DND-41 (cell line): ENCODE results near the gene NFATC2.

ENCODE experiments used
- ATAC-seq: fragments of 200-7000 bp; cut with Tn5 transposase; 3 replicates; pipeline ENCODE4 v1.9.1; 2021; ENCODE audit warnings: low read depth; ENCODE audit not compliant: insufficient read depth
- DNase-seq: peaks from one replicate; pipeline ENCODE4 v3.0.0-alpha.2; 2020
- H2AFZ ChIP-seq: 2 replicates; pipeline ENCODE4 v1.6.0; 2012; ENCODE audit warnings: low read depth, low read length
- H3K27ac ChIP-seq: 2 replicates; pipeline ENCODE4 v1.5.1; 2012; ENCODE audit warnings: low read length, inconsistent platforms
- H3K27me3 ChIP-seq: fragments of 200-600 bp; sonication (generic); 2 replicates; pipeline ENCODE4 v1.6.0; 2012; ENCODE audit warnings: low read length, mild to moderate bottlenecking, inconsistent platforms; ENCODE audit not compliant: insufficient read depth, poor library complexity
- H3K36me3 ChIP-seq: 2 replicates; pipeline ENCODE4 v1.5.1; 2012; ENCODE audit warnings: low read length, inconsistent platforms; ENCODE audit not compliant: insufficient read depth
- H3K4me1 ChIP-seq: 2 replicates; pipeline ENCODE4 v1.5.1; 2012; ENCODE audit warnings: mild to moderate bottlenecking, low read length; ENCODE audit not compliant: insufficient read depth
- H3K4me2 ChIP-seq: 2 replicates; pipeline ENCODE4 v1.6.0; 2012; ENCODE audit warnings: mild to moderate bottlenecking, moderate library complexity, low read length, inconsistent platforms; ENCODE audit not compliant: insufficient read depth
- H3K4me3 ChIP-seq, 2 experiments: fragments of 200-600 bp in 1 of 2; shearing (Covaris generic) in 1 of 2; 2 replicates each; pipeline ENCODE4 v1.5.1; 2012 to 2016; ENCODE audit warnings: inconsistent platforms in 2 of 2, low read length in 2 of 2, mild to moderate bottlenecking in 2 of 2, low read depth in 1 of 2, moderate library complexity in 1 of 2
- H3K79me2 ChIP-seq: 2 replicates; pipeline ENCODE4 v1.6.0; 2012; ENCODE audit warnings: low read length, inconsistent platforms; ENCODE audit not compliant: insufficient read depth
- H3K9ac ChIP-seq: 2 replicates; pipeline ENCODE4 v1.6.0; 2012; ENCODE audit warnings: low read depth, mild to moderate bottlenecking, inconsistent platforms, low read length, moderate library complexity
- H3K9me3 ChIP-seq: 2 replicates; pipeline ENCODE4 v1.5.1; 2012; ENCODE audit warnings: low read length, moderate library complexity, mild to moderate bottlenecking, inconsistent platforms; ENCODE audit not compliant: insufficient read depth, severe bottlenecking
- H4K20me1 ChIP-seq: 2 replicates; pipeline ENCODE4 v1.6.0; 2012; ENCODE audit warnings: low read length; ENCODE audit not compliant: insufficient read depth
- CTCF ChIP-seq: IDR thresholded peaks from 2 replicates; pipeline ENCODE4 v1.5.1; 2012; ENCODE audit warnings: borderline replicate concordance, low read length, moderate library complexity, mild to moderate bottlenecking; ENCODE audit not compliant: poor library complexity, severe bottlenecking; ENCODE audit errors: extremely low read depth
- EZH2 ChIP-seq: IDR thresholded peaks from 3 replicates; pipeline ENCODE4 v1.6.1; 2012; ENCODE audit warnings: borderline replicate concordance, low read depth, mild to moderate bottlenecking, moderate library complexity, low read length, inconsistent platforms; ENCODE audit not compliant: severe bottlenecking

Gene NFATC2

GRCh38 chr20:51503376-51503775, 39.1 kb downstream of the NFATC2 start:
- H3K4me3 ChIP-seq: no peak overlapping the region
- no peak overlapping the region for H2AFZ ChIP-seq
- H3K27ac ChIP-seq: no peak overlapping the region
- no peak overlapping the region for H3K4me2 ChIP-seq
- H3K9ac ChIP-seq: no peak overlapping the region
- H3K9me3 ChIP-seq: no peaks in the 10 kb centered on the region
- H4K20me1 ChIP-seq: 0 out of 2 replicates have a peak, but pooled peaks cover 3% of the 10 kb centered on the region
- H3K79me2 ChIP-seq: no peaks in the 10 kb centered on the region
- TF ChIP-seq EZH2 (no peak), CTCF (no peak)
- H3K4me1 ChIP-seq: no peaks in the 10 kb centered on the region
- DNase-seq (no peak), ATAC-seq (no peak)
- H3K27me3 ChIP-seq: no peaks in the 10 kb centered on the region
- no peaks in the 10 kb centered on the region for H3K36me3 ChIP-seq

GRCh38 chr20:51500936-51501335, 41.6 kb downstream of the NFATC2 start:
- DNase-seq: no peak
- no peak for TF ChIP-seq CTCF
- TF ChIP-seq EZH2: no peak
- H3K4me2 ChIP-seq: no peak overlapping the region

GRCh38 chr20:51500311-51500710, 42.2 kb downstream of the NFATC2 start:
- ATAC-seq (no peak), DNase-seq (no peak)
- Histone ChIP-seq H3K27ac (no peak overlapping the region), H2AFZ (no peak overlapping the region), H3K4me2 (no peak overlapping the region), H3K4me3 (no peak overlapping the region), H3K36me3 (no peaks in the 10 kb centered on the region), H3K9ac (no peak overlapping the region), H3K9me3 (no peaks in the 10 kb centered on the region), H3K27me3 (peaks cover 11% of the 10 kb centered on the region), H3K4me1 (no peaks in the 10 kb centered on the region), H4K20me1 (0 out of 2 replicates have a peak, but pooled peaks cover 2% of the 10 kb centered on the region), H3K79me2 (no peaks in the 10 kb centered on the region)
- TF ChIP-seq EZH2 (no peak), CTCF (no peak)

More at GRCh38 chr20:51500936-51501335, 41.6 kb downstream of the NFATC2 start:
- H3K9me3 ChIP-seq: no peaks in the 10 kb centered on the region
- no peak overlapping the region for H3K9ac ChIP-seq
- H3K79me2 ChIP-seq: no peaks in the 10 kb centered on the region
- no peaks in the 10 kb centered on the region for H3K4me1 ChIP-seq
- 0 out of 2 replicates have a peak, but pooled peaks cover 2% of the 10 kb centered on the region for H4K20me1 ChIP-seq
- no peak overlapping the region for H3K4me3 ChIP-seq
- H2AFZ ChIP-seq: no peak overlapping the region
- peaks cover 9% of the 10 kb centered on the region for H3K27me3 ChIP-seq
- H3K36me3 ChIP-seq: no peaks in the 10 kb centered on the region
- H3K27ac ChIP-seq: no peak overlapping the region
- no peak for ATAC-seq
